A673 (cell line): Measurements from ENCODE around the gene UBE2E2. TPM values are rescaled to one million over a fixed set of nuclear protein-coding genes. Genes with fewer than 3 reads are reported as not detected.

Experiments used
- Bru-seq: library from RNA; stranded (reverse); fragments of 400-500 nt; gene quantifications from one replicate; lab custom pipeline; 2021; lab: Mats Ljungman, UMichigan
- BruChase-seq, 2 experiments: library from RNA; stranded (reverse); fragments of 400-500 nt; gene quantifications; one replicate each; lab custom pipeline; 2021; lab: Mats Ljungman, UMichigan
- BruUV-seq: library from RNA; stranded (reverse); fragments of 400-500 nt; replicated peaks from 2 replicates; lab custom pipeline; 2021; lab: Mats Ljungman, UMichigan
- CTCF ChIA-PET: fragments of 300-600 bp; sonication (Branson Sonifier 250); formaldehyde crosslinking; loops from one replicate; lab custom pipeline; 2022; ENCODE audit warnings: antibody characterized with exemption; lab: Charles Lee
- POLR2A ChIA-PET: fragments of 300-600 bp; sonication (Branson Sonifier 250); formaldehyde crosslinking; loops from one replicate; lab custom pipeline; 2022; ENCODE audit warnings: antibody characterized with exemption; ENCODE audit not compliant: low non-redundant PET; lab: Charles Lee
- DNase-seq: peaks from one replicate; pipeline ENCODE4 v3.0.0-alpha.2; 2015; ENCODE audit warnings: low spot score
- H3K27ac ChIP-seq: fragments of 200-600 bp; sonication (generic); 2 replicates; pipeline ENCODE4 v1.5.1; 2016; ENCODE audit warnings: mixed run types, low read depth, mild to moderate bottlenecking, mixed read lengths, antibody characterized with exemption, low read length; ENCODE audit not compliant: poor library complexity, severe bottlenecking
- H3K27me3 ChIP-seq: fragments of 200-600 bp; sonication (generic); replicated peaks from 2 replicates; pipeline ENCODE4 v1.6.1; 2017; ENCODE audit warnings: mixed run types, low read depth, mild to moderate bottlenecking, mixed read lengths, antibody characterized with exemption, low read length; ENCODE audit not compliant: insufficient read depth, poor library complexity
- H3K36me3 ChIP-seq: fragments of 200-600 bp; sonication (generic); 2 replicates; pipeline ENCODE4 v1.6.1; 2016; ENCODE audit warnings: mixed run types, mild to moderate bottlenecking, mixed read lengths, antibody characterized with exemption, low read length; ENCODE audit not compliant: insufficient read depth, poor library complexity, severe bottlenecking
- H3K4me1 ChIP-seq: fragments of 200-600 bp; sonication (generic); 2 replicates; pipeline ENCODE4 v1.6.1; 2017; ENCODE audit warnings: mixed run types, mild to moderate bottlenecking, mixed read lengths, antibody characterized with exemption, low read length; ENCODE audit not compliant: insufficient read depth, poor library complexity, severe bottlenecking
- H3K4me3 ChIP-seq: fragments of 200-600 bp; sonication (generic); 2 replicates; pipeline ENCODE4 v1.5.1; 2016; ENCODE audit warnings: low read depth, mixed run types, mild to moderate bottlenecking, mixed read lengths, low read length; ENCODE audit not compliant: poor library complexity, severe bottlenecking
- H3K9me3 ChIP-seq: fragments of 200-600 bp; sonication (generic); 2 replicates; pipeline ENCODE4 v1.6.1; 2016; ENCODE audit warnings: mixed run types, low read depth, mild to moderate bottlenecking, mixed read lengths, antibody characterized with exemption, low read length; ENCODE audit not compliant: poor library complexity, severe bottlenecking
- EZH2 ChIP-seq: fragments of 200-600 bp; sonication (generic); IDR thresholded peaks from 2 replicates; pipeline ENCODE4 v1.6.1; 2017; ENCODE audit warnings: borderline replicate concordance, low read depth, mild to moderate bottlenecking, mixed read lengths, antibody characterized with exemption, low read length; ENCODE audit not compliant: poor library complexity, severe bottlenecking
- intact Hi-C: fragments of 100-400 bp; cut with micrococcal nuclease; formaldehyde crosslinking; loops from one replicate; pipeline ENCODE4 v1.10.0; 2022; ENCODE audit not compliant: unreplicated experiment
- long read RNA-seq: library from polyadenylated mRNA; stranded (forward); transcript quantifications from one replicate; pipeline ENCODE4 v2.0.0, GENCODE V29; 2022
- total RNA-seq: library from RNA; stranded (reverse); gene quantifications from 2 replicates; pipeline ENCODE4 v1.2.3, GENCODE V29; 2021
- TF ChIP-seq, protein P1 (sequence below): fragments of 300-800, 200-600 bp; sonication (generic); conservative IDR thresholded peaks from 2 replicates; pipeline ENCODE4 v1.5.1; 2017; ENCODE audit warnings: low read depth, mild to moderate bottlenecking, antibody characterized with exemption, low read length, moderate library complexity, mixed read lengths

Gene UBE2E2
- total RNA-seq (0.61 and 2.0 TPM in 2 replicates), Bru-seq, nascent RNA (percentile 27 among the genes with signal in this experiment), BruChase-seq, experiment 1, labeled RNA remaining after a 2-hour chase (percentile 32 among the genes with signal in this experiment), BruChase-seq, experiment 2, labeled RNA remaining after a 6-hour chase (percentile 31 among the genes with signal in this experiment)
- long read RNA-seq, partial matches to known transcripts: 0 of 1 reads
- long read RNA-seq, other reads (novel, unspliced or antisense): 1 of 1 reads

DNA sequence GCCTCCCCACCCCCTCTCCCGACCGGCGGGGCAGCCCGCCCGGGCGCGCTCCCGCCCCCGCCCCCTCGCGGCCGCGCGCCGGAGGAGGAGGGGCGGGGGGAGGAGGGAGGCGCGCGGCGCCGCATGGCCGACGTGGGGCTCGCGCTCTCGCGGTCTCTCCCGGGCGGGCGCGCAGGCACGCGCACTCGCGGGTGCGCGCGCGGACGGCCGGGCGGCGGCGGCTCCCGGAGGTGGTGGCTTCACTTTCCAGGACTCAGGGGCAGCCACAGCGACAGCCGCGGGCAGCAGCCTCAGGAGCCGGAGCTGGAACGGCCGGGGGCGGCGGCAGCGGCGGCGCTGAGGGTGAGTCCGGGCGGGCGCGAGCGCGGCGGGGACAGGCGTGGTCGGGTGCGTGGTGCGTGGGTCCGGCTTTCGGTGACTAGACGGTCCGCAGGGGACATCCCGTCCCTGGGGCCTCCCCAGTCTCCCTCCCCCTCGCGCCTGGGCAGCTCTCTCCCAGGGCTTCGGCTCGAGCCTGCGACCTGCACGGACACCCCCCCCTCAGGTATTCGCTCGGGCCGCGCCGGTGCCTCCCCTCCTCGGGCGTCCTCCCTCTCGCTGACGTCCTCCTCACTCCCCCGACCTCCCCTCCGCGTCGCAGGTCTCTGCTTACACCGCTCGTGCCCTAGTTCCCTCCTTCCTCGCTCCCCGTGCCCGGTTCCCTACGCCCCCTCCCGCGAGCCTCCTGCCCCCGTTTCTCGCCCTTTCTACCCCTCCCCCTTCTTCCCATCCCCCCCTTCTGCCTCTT is at the start of gene UBE2E2:
Gene UBE2E2 (plus strand): TSS at position 407 of the 787 bp plus-strand sequence.
- no peak for TF ChIP-seq EZH2
- TF ChIP-seq, protein P1, sequence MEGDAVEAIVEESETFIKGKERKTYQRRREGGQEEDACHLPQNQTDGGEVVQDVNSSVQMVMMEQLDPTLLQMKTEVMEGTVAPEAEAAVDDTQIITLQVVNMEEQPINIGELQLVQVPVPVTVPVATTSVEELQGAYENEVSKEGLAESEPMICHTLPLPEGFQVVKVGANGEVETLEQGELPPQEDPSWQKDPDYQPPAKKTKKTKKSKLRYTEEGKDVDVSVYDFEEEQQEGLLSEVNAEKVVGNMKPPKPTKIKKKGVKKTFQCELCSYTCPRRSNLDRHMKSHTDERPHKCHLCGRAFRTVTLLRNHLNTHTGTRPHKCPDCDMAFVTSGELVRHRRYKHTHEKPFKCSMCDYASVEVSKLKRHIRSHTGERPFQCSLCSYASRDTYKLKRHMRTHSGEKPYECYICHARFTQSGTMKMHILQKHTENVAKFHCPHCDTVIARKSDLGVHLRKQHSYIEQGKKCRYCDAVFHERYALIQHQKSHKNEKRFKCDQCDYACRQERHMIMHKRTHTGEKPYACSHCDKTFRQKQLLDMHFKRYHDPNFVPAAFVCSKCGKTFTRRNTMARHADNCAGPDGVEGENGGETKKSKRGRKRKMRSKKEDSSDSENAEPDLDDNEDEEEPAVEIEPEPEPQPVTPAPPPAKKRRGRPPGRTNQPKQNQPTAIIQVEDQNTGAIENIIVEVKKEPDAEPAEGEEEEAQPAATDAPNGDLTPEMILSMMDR: no peak
- peaks cover 63% of the 10 kb centered on the region for H3K27me3 ChIP-seq
- BruUV-seq: no TSS peak
- peak within 1 kb of the TSS; percentile 56 for H3K4me3 ChIP-seq
- no peak within 1 kb of the TSS for H3K27ac ChIP-seq
- no peaks in the 10 kb centered on the region for H3K9me3 ChIP-seq
- intact Hi-C loops: loop anchor here (10.0 kb wide), 1 partner anchor 672 kb away; no protein-coding TSS in a partner anchor
- no peaks in the 10 kb centered on the region for H3K4me1 ChIP-seq
- peak; percentile 60 for DNase-seq
- POLR2A ChIA-PET: no interaction called here
- CTCF ChIA-PET: no interaction called here
- no peaks in the 10 kb centered on the region for H3K36me3 ChIP-seq

DNA sequence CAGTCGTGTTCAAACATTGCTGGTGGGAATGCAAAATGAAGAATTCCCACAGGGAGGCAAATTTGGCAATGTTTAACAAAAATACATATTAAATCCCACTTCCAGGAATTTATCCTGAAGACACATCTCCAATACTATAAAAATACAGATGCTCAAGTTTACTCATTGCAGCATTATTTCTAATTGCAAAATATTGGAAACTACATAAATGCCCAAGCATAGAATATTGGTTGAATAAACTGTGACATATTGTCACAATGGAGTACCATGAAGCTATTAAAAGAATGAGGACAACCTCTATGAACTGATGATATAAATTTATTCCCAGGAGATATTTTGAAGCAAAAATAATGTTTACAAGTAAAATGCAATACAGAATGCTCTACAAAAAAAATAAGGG is 49.7 kb upstream of the UBE2E2 start:
- intact Hi-C loops: no loop called here
- CTCF ChIA-PET: no interaction called here
- no TSS peak for BruUV-seq
- Histone ChIP-seq H3K27ac (no peak overlapping the region), H3K9me3 (no peaks in the 10 kb centered on the region), H3K36me3 (no peaks in the 10 kb centered on the region), H3K4me1 (no peaks in the 10 kb centered on the region), H3K27me3 (no peaks in the 10 kb centered on the region), H3K4me3 (no peak overlapping the region)
- no peak for DNase-seq
- TF ChIP-seq EZH2: no peak
- TF ChIP-seq, protein P1: no peak
- POLR2A ChIA-PET: no interaction called here

DNA sequence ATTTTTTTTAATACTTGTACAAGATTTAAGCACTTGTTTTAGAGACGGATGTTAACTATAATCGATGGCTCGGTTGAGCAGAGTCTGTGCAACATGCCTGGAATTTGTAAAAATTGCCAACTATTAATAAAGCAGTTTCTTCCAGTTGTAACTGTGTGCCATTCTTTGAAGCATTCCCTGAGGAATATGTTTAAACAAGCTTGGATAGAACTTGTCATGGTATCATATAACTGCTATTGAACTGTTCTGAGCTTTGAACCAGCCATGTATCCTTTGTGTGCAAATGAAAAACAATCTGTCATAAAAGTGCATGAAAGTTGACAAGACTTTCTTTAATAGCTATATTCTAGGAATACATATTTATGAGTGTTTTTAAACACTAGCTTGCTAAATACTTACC is 45.8 kb upstream of the UBE2E2 start:
- H3K4me1 ChIP-seq: no peaks in the 10 kb centered on the region
- H3K27me3 ChIP-seq: no peaks in the 10 kb centered on the region
- H3K36me3 ChIP-seq: no peaks in the 10 kb centered on the region
- intact Hi-C loops: no loop called here
- H3K27ac ChIP-seq: no peak overlapping the region
- no peak for TF ChIP-seq EZH2
- H3K9me3 ChIP-seq: no peaks in the 10 kb centered on the region
- BruUV-seq: no TSS peak
- CTCF ChIA-PET: no interaction called here
- DNase-seq: no peak
- H3K4me3 ChIP-seq: no peak overlapping the region
- POLR2A ChIA-PET: no interaction called here
